Ecto neural progenitor cell (in vitro differentiated cells): ENCODE results near the gene RUFY4.
"Not testable (repeated sequence)": the region's sequence is repeated elsewhere in the genome, so short reads cannot be mapped to it uniquely, and the experiment has no call there.

ENCODE experiments used
- DNase-seq: peaks from one replicate; pipeline ENCODE4 v3.0.0-alpha.2; 2018; ENCODE audit warnings: low spot score

RUFY4 gene

DNA sequence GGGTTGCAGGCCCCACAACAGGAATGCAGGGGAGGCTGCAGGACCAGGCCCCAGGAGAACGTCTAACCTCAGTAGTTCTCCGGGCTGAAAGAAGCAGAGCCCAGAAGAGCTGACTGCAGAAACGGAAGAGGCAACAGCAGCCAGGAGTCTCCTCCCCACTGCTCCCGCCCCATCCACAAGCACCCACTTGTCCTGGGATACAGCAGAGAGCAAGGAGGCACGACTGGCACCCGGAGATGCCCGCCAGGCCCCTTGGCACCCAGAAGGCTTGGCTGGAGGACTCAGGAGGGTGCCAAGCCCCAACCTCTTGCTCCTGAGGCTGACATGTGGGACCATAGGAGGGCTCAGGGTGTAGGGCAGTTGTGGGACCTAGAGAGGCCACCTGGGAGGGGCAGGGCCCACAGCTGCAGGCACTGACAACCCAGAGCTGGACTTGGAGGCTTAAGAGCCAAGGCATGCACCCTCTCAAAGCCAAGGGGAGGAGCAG is 37.2 kb upstream of the RUFY4 start:
- no peak for DNase-seq

DNA sequence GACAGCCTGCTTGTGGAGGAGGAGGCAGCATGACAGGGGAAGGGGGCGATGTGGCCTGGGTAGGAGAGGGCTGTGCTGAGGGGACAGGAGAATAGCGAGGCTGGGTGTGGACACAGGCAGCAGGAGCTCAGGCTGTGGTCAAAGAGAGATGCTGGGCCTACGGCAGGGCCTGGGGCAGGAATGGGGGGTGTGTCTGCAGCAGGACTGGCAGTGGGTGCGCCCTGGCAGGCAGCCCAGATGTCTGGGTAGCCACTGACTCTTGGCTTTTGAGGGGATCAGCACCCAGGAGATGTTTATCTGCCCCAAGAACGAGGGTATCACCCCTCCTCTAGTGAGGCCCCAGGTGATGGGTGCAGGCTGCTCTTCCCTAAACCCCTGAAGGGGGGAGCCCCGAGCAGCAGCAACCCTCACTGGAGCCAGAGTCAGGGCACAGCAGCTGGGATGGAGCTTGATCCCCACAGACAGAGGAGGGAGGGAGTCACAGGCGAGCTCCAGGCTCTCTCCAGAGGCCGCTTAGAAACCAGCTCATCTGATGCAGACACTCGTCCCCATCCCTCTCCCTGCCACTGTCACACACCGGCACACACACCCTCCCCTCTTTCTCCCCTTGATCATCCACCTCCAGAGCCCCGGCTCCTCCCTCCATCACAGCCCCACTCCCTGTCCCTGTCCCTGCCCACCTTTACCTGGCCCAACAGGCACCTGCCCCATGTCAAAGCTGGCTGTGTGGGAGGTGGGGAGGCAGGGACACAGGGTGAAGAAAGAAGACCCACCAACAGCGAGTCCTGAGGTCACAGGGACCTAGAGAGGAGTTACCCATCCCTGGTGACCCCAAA is 36.5 kb upstream of the RUFY4 start:
- DNase-seq, result peak; percentile 50

DNA sequence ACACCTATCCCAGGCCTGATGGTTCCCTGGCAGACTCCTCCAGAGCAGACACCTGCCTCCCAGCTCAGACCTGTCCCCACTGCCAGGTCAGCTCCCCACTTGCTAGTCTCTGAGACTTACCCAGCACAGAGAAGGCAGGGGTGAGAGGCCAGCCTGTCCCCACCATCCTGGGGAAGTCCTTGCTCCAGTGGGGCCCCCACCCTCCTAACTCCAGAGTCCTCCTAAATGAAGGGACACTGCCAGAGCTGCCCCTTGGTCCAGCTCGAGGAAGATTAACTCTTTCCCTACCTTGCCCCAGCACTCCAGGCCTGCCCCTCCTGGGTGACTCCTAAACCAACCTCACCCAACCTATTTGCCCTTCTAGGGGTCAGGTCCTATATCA is 35.9 kb upstream of the RUFY4 start:
- peak; percentile 43 for DNase-seq

DNA sequence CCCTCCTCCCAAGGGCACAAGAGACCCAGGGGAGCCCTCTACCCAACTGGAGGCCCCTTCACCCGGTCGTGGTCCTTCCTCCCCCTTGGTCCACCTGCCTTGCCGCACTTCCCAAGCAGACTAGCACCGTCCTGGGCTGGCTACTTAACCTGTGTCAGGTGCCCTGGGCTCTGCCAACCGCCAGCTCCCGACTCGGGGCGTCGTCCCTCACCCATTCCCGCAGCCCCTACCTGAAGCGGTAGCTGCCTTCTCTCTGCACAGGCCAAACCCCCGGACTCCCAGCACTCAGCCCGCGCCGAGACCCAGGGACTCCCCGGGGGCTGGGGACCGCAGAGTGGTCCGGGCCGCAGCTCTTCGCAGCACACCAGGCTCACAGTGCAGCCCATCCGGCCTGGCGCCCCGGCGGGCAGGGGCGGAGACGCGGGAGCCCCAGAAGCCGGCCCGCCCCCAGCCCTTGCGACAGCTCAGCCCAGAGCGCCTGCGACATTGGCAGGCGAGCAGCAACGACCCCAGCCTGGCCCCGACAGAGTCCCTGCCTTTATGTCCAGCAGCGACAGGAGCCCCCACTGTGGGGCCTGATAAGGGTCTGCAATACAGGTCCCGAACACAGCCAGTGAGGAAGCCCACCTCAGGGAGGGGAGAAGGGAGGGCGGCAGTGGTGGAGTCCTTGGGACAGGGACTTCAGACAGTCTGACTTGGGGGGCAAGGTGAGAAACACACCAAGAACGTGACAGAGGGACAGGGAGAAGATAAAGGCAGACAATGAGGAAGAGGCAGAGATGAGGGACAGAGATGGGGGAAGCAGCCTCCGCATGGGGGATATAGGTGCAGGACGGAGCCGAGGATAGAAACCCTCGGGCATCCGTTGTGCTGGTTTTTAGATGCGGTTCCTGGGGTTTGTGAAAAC is 35.2 kb upstream of the RUFY4 start:
- peak; percentile 62 for DNase-seq

DNA sequence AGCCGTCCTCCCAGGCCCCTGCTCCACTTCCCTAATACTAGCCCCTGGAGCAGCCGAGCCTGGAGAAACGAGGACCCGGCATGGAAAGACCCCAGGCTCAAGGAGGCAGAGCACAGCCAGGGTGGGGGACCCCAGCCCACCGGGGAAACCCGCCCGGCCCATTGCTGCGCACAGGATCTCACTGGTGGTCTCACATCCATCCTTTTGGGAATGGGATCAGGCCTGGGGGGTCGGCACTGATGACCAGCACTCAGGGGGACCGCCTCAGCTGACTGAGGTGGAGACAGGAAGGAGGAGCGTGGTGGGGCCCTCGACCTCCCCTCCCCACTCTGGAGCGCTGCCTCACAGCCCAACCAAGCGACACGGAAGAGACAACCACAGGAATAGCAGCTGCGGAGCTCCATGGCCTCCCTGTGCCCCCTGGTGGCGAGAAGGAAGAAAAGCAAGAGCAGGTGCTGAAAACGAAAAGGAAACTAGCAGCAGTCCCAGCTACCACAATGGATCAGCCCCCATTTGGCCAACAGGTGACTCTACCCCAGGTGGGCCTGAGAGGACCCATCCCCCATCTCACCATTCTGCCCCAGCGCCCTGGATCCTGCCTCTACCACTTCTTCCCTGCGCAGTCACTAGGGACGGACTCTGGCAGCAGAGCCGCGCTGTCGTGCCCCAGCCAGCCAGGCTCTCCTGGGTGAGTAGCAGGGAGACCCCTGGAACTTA is 34.4 kb upstream of the RUFY4 start:
- peak; percentile 85 for DNase-seq

DNA sequence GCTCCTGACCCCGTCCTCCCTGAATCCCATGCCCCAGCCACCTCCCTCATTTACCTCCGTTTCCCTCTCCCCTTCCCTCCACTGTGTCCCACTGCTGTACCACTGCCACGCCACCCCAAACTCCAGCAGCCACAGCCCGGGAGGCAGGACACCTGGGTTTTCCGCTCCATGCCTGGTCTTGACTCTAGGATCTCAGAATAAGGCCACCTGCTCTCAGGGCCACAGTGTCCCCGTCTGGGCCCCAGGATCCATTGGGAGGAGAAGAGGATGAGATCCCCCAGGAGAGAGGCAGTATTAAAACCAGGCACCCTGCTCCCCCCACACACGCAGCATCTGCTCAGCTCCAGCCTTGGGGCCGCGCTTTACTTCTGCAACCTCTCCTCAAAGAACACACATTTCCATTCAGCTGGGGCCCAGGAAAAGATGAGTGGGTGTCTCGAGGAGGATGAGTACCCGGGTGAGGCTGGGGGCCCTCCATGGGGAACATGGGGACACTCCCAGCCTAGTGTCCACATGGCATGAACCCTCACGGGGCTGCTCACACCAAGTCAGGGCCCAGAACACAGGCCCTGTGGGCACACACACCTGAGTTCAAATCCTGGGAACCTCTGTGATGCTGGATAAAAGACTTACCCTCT is 33.5 kb upstream of the RUFY4 start:
- peak; percentile 32 for DNase-seq

DNA sequence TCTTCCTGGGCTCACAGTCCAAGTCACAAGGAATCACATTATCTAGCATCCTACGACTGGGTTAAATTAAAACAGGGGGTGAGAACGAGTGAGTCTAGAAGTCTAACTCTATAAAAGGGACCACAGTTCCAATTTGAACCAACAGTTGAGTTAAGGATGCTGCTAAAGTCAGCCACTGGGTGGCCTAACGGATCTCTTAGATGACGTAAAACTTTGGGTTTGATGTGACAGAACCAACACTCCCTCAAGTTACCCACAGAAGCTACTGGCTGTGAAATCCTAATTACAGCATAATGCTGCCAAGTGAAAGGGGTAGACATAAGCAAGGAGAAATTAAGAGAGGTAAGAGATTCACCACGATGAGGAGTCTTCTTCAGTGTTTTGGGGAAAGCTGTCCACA is 32.7 kb upstream of the RUFY4 start:
- DNase-seq, result peak; percentile 34

DNA sequence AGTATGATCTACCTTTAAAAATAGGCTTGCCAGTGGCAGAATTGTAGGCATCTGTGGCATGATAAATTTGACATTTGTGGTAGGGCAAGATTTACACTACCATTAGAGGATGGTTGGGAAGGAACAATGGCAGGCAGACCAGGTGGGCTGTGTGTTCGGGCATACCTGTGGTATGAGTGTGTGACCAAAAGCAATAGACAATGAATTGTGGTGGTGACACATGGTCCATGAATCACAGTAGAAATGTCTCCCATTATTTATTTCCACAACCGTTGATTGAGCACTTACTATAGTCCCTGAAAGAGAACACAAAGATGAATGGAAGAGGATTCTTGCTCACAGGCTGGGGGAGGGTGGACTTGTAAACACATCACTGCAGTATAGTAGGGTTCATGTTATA is 29.9 kb upstream of the RUFY4 start:
- DNase-seq, result no peak

DNA sequence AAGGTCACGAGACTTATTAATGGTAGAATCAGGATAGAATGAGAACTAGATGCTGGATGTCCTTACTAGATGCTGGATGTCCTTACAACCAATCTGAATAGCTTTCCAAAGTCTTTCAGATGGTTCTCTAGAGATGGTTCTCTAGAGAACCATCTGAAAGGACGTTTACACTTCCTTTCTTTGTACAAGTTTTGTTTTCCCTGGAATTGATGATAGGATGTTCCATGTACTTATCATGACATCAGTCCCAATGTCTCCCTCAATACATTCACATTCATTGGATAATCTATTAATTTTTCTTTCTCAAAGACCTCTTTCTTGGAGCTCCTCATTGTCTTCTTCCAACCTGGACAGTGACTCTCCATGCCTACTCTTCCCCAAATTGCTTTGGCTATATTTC is 28.2 kb upstream of the RUFY4 start:
- DNase-seq, result no peak

DNA sequence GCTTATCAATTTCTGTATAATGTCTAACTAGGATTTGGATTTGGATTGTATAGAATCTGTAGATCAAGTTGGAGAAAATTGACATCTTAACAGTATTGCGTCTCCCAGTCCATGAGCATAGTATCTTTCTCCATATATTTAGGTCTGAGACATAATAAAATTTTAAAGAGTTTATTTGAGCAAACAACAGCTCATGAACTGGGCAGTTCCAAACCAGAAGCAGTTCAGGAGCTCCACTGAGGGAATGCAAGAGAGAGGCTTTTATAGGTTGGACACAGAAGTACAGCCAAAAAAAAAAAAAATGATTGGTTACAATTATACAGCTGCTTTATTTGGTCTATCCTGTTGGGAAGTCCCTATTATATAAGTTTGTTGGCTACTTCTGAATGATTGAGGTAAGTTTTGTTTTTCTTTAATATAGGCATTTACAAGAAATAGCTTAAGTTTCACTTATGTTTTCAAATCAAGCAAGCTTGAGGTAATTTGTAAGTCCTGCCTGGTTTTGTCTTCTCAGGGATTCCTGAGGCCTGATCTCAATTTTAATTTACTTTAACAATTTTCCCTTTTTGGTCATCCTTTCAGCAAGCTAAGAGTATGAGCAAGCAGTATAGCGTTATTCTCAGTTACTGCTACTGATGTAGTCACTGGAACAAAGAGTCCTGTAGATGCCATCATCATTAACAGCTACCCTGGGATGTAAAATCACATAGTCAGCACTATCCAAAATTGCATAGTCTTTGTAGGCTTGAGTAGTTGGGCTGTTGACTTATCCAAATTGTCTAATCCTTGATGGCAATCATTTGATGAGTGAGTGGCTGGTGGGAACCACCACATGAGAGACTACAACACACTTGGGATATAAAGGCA is 27.5 kb upstream of the RUFY4 start:
- DNase-seq, result no peak

DNA sequence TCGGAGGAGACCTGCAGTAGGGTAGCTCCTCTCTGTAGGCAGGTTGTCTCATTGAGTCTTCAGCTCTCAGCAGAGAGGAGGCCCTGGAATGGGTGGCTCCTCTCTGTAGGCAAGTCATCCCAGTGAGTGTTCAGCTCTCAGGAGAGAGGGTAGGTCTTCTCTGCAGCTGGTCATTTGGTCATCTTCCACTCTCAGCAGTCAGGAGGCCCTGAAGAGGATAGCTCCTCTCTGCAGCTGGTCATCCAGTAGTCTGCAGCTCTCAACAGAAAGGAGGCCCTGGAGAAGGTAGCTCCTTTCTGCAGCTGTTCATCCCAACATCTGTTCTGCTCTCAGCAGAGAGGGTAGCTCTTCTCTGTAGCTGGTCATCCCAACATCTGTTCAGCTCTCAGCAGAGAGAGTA is 26.0 kb upstream of the RUFY4 start:
- no peak for DNase-seq

DNA sequence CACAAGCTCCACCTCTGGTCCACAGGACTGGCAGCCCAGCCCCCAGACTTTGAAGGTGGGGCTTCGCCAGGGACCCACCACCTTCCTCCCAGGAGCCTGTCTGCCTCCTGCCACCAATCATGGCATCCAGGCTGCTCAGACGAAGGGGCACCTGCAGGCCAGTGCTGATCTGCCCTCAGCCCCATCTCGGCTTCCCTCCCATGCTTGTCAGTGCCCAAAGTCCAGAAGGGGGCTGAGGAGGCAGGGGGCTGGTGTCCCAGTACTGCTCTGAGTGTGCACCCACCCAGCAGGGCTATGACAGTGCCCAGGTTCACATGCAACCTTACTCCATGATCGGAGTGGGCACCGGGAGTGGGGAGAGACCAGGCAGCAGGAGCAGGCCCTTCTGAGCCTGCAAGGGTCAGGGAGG is 25.3 kb upstream of the RUFY4 start:
- peak; percentile 31 for DNase-seq

DNA sequence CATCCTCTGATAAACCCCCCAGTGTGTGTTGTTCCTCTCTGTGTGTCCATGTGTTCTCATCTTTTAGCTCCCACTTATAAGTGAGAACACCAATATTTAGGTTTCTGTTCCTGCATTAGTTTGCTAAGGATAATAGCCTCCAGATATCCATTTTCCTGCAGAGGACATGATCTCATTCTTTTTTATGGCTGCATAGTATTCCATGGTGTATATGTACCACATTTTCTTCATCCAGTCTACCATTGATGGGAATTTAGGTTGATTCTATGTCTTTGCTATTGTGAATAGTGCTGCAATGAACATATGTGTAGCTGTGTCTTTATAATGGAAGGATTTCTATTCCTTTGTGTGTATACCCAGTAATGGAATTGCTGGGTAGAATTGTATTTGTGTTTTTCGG is 24.5 kb upstream of the RUFY4 start:
- not testable (repeated sequence) for DNase-seq

DNA sequence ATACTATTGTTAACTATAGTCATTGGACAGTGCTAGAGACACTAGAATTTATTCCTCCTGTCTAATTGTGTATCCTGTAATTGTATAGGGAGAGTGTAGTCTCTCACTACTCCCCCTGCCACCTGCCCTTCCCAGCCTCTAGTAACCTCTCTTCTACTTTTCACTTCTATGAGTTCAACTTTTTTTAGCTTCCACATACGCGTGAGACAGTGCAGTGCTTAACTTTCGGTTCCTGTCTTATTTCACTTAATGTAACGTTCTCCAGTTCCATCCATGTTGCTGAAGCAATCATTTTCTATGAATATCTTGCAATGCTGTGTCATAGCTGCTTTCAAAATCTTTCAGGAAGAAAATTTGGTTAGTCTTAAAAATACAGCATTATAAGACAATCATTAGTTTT is 22.8 kb upstream of the RUFY4 start:
- DNase-seq, result no peak

DNA sequence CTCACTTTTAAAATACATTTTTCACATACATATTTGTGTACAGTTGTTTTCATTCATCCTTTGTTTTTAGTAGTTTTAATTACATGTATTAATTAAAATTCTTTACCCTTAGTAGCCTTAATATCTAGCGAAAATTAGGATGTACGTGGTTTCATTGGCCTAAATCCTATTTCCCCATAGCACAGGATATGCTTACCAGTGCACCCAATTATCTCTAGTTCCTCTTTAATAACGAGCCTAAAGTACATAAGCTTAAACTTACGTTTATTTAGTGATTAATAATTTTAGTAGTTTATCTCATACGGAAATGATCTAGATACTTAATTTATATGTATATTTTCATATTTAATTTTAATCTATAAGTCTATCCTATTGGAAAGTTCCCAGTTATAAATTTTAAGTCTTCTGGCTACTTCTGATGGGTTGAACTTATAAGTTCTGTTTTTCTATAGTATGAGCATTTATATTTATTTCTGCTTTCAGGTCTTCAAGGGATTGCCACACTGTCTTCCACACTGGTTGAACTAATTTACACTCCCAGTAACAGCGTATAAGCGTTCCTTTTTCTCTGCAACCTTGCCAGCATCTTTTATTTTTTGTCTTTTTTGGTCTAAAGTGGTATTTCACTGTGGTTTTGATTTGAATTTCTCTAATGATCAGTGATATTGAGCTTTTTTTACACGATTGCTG is 21.4 kb upstream of the RUFY4 start:
- no peak for DNase-seq

DNA sequence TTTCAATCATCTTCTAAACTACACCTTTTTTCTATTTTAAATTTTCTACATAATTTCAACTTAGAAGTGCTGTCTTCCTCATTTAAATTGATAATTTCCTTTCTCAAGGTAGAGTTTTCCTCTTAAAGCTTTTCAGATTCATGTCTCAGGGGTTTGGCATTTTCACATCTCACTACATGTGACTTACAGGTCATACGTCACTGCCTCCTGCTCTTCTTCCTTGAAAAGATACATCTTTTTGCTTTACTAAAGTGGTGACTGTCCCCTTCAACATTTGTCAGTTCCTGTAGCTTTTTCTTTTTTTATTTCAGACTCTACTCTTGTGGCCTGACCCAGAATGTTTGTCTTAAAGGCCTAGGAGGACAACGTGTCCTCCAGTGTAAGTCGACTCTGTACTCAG is 17.1 kb upstream of the RUFY4 start:
- no peak for DNase-seq

DNA sequence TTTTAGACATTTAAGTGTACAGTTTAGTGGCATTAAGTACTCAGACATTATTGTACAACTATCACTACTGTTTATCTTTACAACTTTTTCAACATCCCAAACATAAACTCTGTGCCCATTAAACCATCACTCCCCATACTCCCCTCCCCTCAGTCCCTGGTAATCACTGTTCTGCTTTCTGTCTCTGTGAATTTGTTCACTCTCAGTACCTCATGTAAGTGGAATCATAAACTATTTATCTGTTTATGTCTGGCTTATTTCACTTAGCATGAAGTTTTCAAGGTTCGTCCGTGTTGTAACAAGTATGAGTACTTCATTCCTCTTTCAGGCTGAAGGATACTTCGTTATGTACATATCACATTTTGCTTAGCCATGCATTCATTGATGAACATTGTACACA is 9.8 kb upstream of the RUFY4 start:
- DNase-seq, result no peak

DNA sequence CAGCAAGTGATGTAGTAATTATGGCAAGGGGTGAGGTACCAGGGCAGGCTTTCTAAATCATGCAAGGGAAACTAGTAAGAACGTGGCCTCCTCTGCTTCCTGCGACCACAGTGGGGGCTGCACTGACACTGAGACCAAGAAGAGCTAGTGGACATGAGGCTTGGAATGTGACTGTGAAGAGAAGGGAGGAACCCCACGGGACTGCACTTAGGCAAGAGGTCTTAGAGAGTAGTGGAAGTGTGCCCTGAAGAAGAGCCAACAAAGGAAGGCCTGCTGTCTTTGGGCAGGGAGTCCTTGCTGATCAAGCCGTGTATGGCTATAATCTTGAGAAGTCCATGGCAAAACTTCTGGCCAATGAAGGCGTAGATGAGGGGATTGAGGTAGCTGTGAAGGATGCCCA is 8.9 kb upstream of the RUFY4 start:
- no peak for DNase-seq

DNA sequence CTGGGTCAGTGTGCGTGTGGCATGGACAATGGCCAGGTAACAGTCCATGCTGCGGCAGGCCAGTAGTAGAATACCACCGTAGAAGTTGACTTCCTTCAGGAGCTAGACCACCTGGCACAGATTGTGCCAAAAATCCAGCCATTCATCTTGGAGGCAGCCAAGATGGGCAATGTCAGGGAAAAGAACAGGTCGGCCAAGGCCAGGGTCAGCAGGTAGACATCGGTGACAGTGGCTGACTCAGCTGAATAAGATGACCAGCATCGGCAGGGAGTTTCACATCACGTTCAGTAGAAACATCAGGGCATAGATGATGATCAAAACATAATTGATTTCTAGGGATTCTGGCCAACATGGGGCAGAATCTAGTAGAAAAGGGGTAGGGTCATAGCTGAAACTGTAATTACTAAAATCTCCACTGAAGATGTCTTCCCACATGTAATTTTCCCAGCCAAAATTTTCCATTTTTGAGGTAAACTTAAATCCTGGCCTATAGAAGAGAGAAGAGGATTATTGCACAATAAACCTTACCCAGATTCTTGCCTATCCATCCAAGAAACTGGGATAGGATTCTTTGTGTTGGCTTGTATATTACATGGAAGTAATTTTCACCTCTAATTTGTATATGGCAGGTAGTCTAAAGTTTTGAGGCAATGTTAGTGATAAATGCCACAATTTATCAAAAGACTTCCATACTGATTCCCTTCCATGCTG is 7.9 kb upstream of the RUFY4 start:
- no peak for DNase-seq

DNA sequence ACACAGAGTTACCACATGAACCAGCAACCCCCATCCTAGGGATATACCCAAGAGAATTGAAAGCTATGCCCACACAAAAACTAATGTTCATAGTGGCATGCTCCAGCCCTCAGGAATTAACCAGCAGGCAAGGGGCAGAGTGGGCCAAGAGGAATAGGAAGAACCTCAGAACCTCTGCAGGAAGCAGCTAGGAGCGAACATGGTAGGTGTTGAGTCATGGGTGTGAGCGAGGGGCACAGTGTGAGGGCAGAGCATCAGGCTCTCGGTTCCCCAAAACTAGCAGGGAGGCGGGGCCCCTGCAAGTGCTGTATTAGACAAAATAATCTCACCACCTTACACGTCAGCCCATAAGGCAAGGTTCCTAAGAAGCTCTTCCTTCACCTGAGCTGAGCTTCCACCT is 5.6 kb upstream of the RUFY4 start:
- DNase-seq, result no peak
